Lower leg skin (tissue), 4 donors: ENCODE measurements around the gene MPLKIP. TPM values are rescaled to one million over a fixed set of nuclear protein-coding genes. Genes with fewer than 3 reads are reported as not detected.
"Not testable (repeated sequence)": the region's sequence is repeated elsewhere in the genome, so short reads cannot be mapped to it uniquely, and the experiment has no call there.

ENCODE experiments used
- DNase-seq, 2 donors: peaks; one replicate each; pipeline ENCODE4 v3.0.0-alpha.2; 2019; ENCODE audit warnings: low spot score in 2 of 2
- H3K4me3 ChIP-seq: fragments of 200-600 bp; sonication (generic); 2 replicates; pipeline ENCODE4 v1.5.1; 2017; ENCODE audit warnings: mild to moderate bottlenecking, low read depth; ENCODE audit not compliant: poor library complexity, severe bottlenecking
- CTCF ChIP-seq, 3 donors: fragments of 450-650 bp; IDR thresholded peaks; one replicate each; pipeline ENCODE4 v1.5.1; 2016; ENCODE audit warnings: antibody characterized with exemption in 3 of 3, mild to moderate bottlenecking in 3 of 3, moderate library complexity in 2 of 3
- POLR2A ChIP-seq, 2 donors: fragments of 450-650 bp; IDR thresholded peaks; one replicate each; pipeline ENCODE4 v1.6.1; 2016 to 2017; ENCODE audit warnings: antibody characterized with exemption in 2 of 2, mild to moderate bottlenecking in 1 of 2, moderate library complexity in 1 of 2
- WGBS, 2 donors: methylation state at CpG; one replicate each; pipeline ENCODE4 v1.1.5; 2018; 5-methylcytosine and 5-hydroxymethylcytosine counted together
- intact Hi-C: fragments of 100-400 bp; cut with DNase I; formaldehyde crosslinking; loops from one replicate; pipeline ENCODE4 v1.15.0; 2023; ENCODE audit warnings: low total_unique reads
- total RNA-seq, 4 donors: library from RNA; depleted of rRNA; stranded (reverse); fragments of >200 nt; gene quantifications; one replicate each; pipeline ENCODE4 v1.1.0, GENCODE V29; 2016

The MPLKIP gene
- 10 to 100 TPM; 41.3 to 78.0 (median 50.3) TPM for total RNA-seq

GRCh38 chr7:40134428-40135316, at the start of gene MPLKIP, which contains the start of gene SUGCT:
TSS of gene MPLKIP (minus strand) at chr7:40134622. CDS start at chr7:40134567, 55 bp downstream.
TSS of gene SUGCT (plus strand) at chr7:40135005.
- peak within 1 kb of the TSS; percentile 93 for H3K4me3 ChIP-seq
- 0% methylated on average over 41 to 67 of the region's 75 CpGs for WGBS, 2 donors
- intact Hi-C loops = no loop called here
- TF ChIP-seq CTCF (IDR thresholded peaks at IDR 0.05) (peak in 1 of 3 donors; percentile 50), POLR2A (IDR thresholded peaks at IDR 0.05) (no peak)
- DNase-seq = peak; percentile 81 to 96

- intact Hi-C loops = no loop called here
- 85 to 94% methylated on average over 4 of the region's 4 CpGs for WGBS, 2 donors
- DNase-seq = no peak
- TF ChIP-seq CTCF (IDR thresholded peaks at IDR 0.05) (no peak), POLR2A (IDR thresholded peaks at IDR 0.05) (no peak)
- no peak overlapping the region for H3K4me3 ChIP-seq
These were observed 48.0 kb upstream of the MPLKIP start for GRCh38 chr7:40182452-40182851.

GRCh38 chr7:40177071-40177470, 42.6 kb upstream of the MPLKIP start:
- H3K4me3 ChIP-seq = no peak overlapping the region
- DNase-seq = no peak
- TF ChIP-seq CTCF (IDR thresholded peaks at IDR 0.05) (no peak), POLR2A (IDR thresholded peaks at IDR 0.05) (no peak)
- 90 to 98% methylated on average over 5 of the region's 5 CpGs for WGBS, 2 donors
- intact Hi-C loops = no loop called here

- no peak for TF ChIP-seq POLR2A (IDR thresholded peaks at IDR 0.05)
- no peak for TF ChIP-seq CTCF (IDR thresholded peaks at IDR 0.05)
- intact Hi-C loops = no loop called here
- no peak overlapping the region for H3K4me3 ChIP-seq
- no peak for DNase-seq
- WGBS, 2 donors = 88 to 90% methylated on average over 9 of the region's 9 CpGs
These were observed 41.5 kb upstream of the MPLKIP start for GRCh38 chr7:40175725-40176510.

- H3K4me3 ChIP-seq, intact Hi-C loops, DNase-seq: not testable (repeated sequence)
- 94 to 96% methylated on average over 6 of the region's 6 CpGs for WGBS, 2 donors
These were observed 40.8 kb upstream of the MPLKIP start for GRCh38 chr7:40175256-40175655.

GRCh38 chr7:40173121-40173520, 38.7 kb upstream of the MPLKIP start:
- 91 to 93% methylated on average over 13 of the region's 13 CpGs for WGBS, 2 donors
- intact Hi-C loops, H3K4me3 ChIP-seq, DNase-seq: not testable (repeated sequence)

- intact Hi-C loops = not testable (repeated sequence)
These were observed 33.8 kb upstream of the MPLKIP start for GRCh38 chr7:40168266-40168665.

More at GRCh38 chr7:40168266-40168665, 33.8 kb upstream of the MPLKIP start:
- H3K4me3 ChIP-seq, DNase-seq: not testable (repeated sequence)
- 93 to 98% methylated on average over 3 of the region's 3 CpGs for WGBS, 2 donors
